ENCODE data around the gene SLC29A3. TPM values are rescaled to one million over a fixed set of nuclear protein-coding genes. Genes with fewer than 3 reads are reported as not detected.

The SLC29A3 gene
- polyA plus RNA-seq, 3 donors: 9.7 to 28.4 (median 16.6) TPM

DNA sequence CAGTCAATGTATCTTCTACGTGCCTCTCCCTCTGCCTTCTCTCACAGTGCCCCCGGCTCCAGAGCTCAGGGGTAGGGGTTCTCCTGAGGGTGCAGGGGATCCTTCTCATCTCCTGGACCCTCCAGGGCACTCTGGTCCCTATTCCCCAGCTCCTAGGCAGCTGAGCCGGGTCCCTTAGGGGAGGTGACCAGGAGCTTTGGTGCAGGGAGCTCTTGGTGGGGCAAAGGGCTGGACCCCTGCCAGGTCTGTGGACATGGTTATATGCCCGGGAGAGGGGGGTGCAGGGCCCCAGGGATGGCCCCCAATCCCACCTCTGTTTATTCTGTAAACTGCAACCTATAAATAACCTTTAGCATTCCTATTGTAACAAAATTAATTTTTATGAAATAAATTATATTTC lies 16.6 kb upstream of the SLC29A3 start:
- no peaks in the 10 kb centered on the region for H3K9me3 Mint-ChIP-seq
- peaks cover 12 to 18% of the 10 kb centered on the region in 2 donors for H3K4me1 ChIP-seq (ENCODE audit: control insufficient read depth in 1 of 2, insufficient read depth in 2 of 2, low read length in 2 of 2)
- no peaks in the 10 kb centered on the region for H3K79me2 ChIP-seq (ENCODE audit: insufficient read depth, low read length)
- H3K4me2 ChIP-seq (replicated peaks; ENCODE audit: extremely low read depth, low read length, poor library complexity, severe bottlenecking): no peak overlapping the region
- H3K4me3 ChIP-seq (replicated peaks in 1 of 3; ENCODE audit: low read depth in 2 of 3, low read length in 3 of 3): no peak overlapping the region
- H3K9me3 ChIP-seq (replicated peaks in 1 of 2; ENCODE audit: control insufficient read depth in 1 of 2, insufficient read depth in 1 of 2, low read length in 2 of 2): no peaks in the 10 kb centered on the region
- DNase-seq: no peak
- H3K36me3 Mint-ChIP-seq: no peaks in the 10 kb centered on the region
- H3K4me3 Mint-ChIP-seq: no peak overlapping the region
- peaks cover 0 to 4% (median 1%) of the 10 kb centered on the region in 3 donors for H3K27me3 Mint-ChIP-seq (ENCODE audit: low read depth in 3 of 3)
- intact Hi-C loops (cut with micrococcal nuclease): no loop called here
- H3K27ac ChIP-seq (ENCODE audit: low read depth in 1 of 2, low read length in 2 of 2): no peak overlapping the region
- H3K9ac ChIP-seq (ENCODE audit: insufficient read depth, low read length, poor library complexity, severe bottlenecking): no peak overlapping the region
- TF ChIP-seq, protein P1, sequence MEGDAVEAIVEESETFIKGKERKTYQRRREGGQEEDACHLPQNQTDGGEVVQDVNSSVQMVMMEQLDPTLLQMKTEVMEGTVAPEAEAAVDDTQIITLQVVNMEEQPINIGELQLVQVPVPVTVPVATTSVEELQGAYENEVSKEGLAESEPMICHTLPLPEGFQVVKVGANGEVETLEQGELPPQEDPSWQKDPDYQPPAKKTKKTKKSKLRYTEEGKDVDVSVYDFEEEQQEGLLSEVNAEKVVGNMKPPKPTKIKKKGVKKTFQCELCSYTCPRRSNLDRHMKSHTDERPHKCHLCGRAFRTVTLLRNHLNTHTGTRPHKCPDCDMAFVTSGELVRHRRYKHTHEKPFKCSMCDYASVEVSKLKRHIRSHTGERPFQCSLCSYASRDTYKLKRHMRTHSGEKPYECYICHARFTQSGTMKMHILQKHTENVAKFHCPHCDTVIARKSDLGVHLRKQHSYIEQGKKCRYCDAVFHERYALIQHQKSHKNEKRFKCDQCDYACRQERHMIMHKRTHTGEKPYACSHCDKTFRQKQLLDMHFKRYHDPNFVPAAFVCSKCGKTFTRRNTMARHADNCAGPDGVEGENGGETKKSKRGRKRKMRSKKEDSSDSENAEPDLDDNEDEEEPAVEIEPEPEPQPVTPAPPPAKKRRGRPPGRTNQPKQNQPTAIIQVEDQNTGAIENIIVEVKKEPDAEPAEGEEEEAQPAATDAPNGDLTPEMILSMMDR (IDR thresholded peaks at IDR 0.05): no peak
- no peak overlapping the region for H2AFZ ChIP-seq (ENCODE audit: insufficient read depth, low read depth, low read length, poor library complexity, severe bottlenecking)
- WGBS (ENCODE audit: insufficient coverage): 100% methylated on average over 1 of the region's 4 CpGs
- no peaks in the 10 kb centered on the region for H3K27me3 ChIP-seq (ENCODE audit: control insufficient read depth in 2 of 2, insufficient read depth in 2 of 2, low read length in 2 of 2)
- H3K27ac Mint-ChIP-seq: no peak overlapping the region
- no peaks in the 10 kb centered on the region for H4K20me1 ChIP-seq (ENCODE audit: insufficient read depth, low read length)
- H3K36me3 ChIP-seq (replicated peaks in 1 of 2; ENCODE audit: control insufficient read depth in 1 of 2, insufficient read depth in 2 of 2, low read length in 2 of 2): no peaks in the 10 kb centered on the region
- peaks cover 35% of the 10 kb centered on the region for H3K4me1 Mint-ChIP-seq

DNA sequence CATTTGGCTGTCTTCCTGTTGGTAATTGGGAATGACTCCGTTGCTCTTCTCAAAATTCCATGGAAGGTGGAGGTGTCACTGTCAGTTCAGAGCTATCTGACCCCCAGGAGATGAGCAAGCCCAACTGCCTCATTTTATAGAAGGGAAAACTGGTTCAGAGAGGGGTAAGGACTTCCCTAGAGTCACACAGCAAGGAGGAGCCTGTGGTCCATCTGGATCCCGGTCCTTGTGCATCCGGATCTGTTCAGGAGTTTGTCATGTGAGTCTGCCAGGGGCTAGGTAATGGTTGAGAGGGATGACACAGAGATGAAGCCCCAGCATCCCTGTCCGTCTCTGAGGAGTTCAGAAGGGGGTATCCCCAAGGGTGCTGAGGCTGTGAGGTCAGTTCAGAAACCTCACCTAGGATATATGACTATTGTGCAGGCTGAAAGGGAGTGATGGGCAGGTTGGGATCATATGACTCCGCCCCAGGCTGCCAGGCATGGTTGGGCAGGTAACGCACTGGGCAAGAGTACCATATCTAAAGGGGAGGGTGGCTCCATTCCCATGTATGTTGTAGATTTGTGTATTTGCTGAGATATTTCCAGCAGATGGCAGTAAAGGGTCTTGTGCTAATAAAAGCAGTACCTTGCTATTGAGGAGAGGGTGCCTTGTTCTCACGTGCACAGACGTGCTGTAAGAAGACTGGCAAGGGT lies 16.0 kb upstream of the SLC29A3 start:
- no peak overlapping the region for H3K4me3 ChIP-seq (replicated peaks in 1 of 3; ENCODE audit: low read depth in 2 of 3, low read length in 3 of 3)
- H4K20me1 ChIP-seq (ENCODE audit: insufficient read depth, low read length): no peaks in the 10 kb centered on the region
- 58% methylated on average over 7 of the region's 8 CpGs for WGBS (ENCODE audit: insufficient coverage)
- no peak overlapping the region for H3K9ac ChIP-seq (ENCODE audit: insufficient read depth, low read length, poor library complexity, severe bottlenecking)
- H3K4me1 ChIP-seq (ENCODE audit: control insufficient read depth in 1 of 2, insufficient read depth in 2 of 2, low read length in 2 of 2): peaks cover 12 to 18% of the 10 kb centered on the region in 2 donors
- Mint-ChIP-seq H3K27ac (no peak overlapping the region), H3K36me3 (no peaks in the 10 kb centered on the region), H3K9me3 (no peaks in the 10 kb centered on the region), H3K27me3 (ENCODE audit: low read depth in 3 of 3) (peaks cover 0 to 4% (median 1%) of the 10 kb centered on the region in 3 donors), H3K4me1 (peaks cover 32% of the 10 kb centered on the region), H3K4me3 (no peak overlapping the region)
- no peaks in the 10 kb centered on the region for H3K27me3 ChIP-seq (ENCODE audit: control insufficient read depth in 2 of 2, insufficient read depth in 2 of 2, low read length in 2 of 2)
- no peak overlapping the region for H3K4me2 ChIP-seq (replicated peaks; ENCODE audit: extremely low read depth, low read length, poor library complexity, severe bottlenecking)
- intact Hi-C loops (cut with micrococcal nuclease): no loop called here
- no peaks in the 10 kb centered on the region for H3K36me3 ChIP-seq (replicated peaks in 1 of 2; ENCODE audit: control insufficient read depth in 1 of 2, insufficient read depth in 2 of 2, low read length in 2 of 2)
- no peaks in the 10 kb centered on the region for H3K79me2 ChIP-seq (ENCODE audit: insufficient read depth, low read length)
- TF ChIP-seq, protein P1 (IDR thresholded peaks at IDR 0.05): peak; percentile 74
- no peak overlapping the region for H3K27ac ChIP-seq (ENCODE audit: low read depth in 1 of 2, low read length in 2 of 2)
- H3K9me3 ChIP-seq (replicated peaks in 1 of 2; ENCODE audit: control insufficient read depth in 1 of 2, insufficient read depth in 1 of 2, low read length in 2 of 2): no peaks in the 10 kb centered on the region
- DNase-seq: peak; percentile 27 to 57 (median 53)
- H2AFZ ChIP-seq (ENCODE audit: insufficient read depth, low read depth, low read length, poor library complexity, severe bottlenecking): no peak overlapping the region

Data from CD14-positive monocyte (primary cell).